ENCODE measurements around the gene ST3GAL4. TPM values are rescaled to one million over a fixed set of nuclear protein-coding genes. Genes with fewer than 3 reads are reported as not detected.

ST3GAL4 gene
- total and polyA plus RNA-seq, 2 of the 8 experiments (the other 6 are each of a cell fraction or from before 2014, with no cell fraction given) = 15.6 to 20.0 TPM

GRCh38 chr11:126328444-126328843 is 27.0 kb upstream of the ST3GAL4 start:
- Histone ChIP-seq H3K79me1 (ENCODE audit: low read depth, low read length) (peaks cover 2% of the 10 kb centered on the region; the same call in 1 of the 2 replicates), H3K4me3 (ENCODE audit: extremely low read depth in 1 of 4, insufficient read depth in 2 of 4, low read depth in 3 of 4, low read length in 4 of 4) (no peak overlapping the region), H3K18ac (ENCODE audit: extremely low read depth, low read length) (no peak overlapping the region), H4K20me1 (replicated peaks in 1 of 2; ENCODE audit: control insufficient read depth in 1 of 2, insufficient read depth in 2 of 2, low read length in 2 of 2) (peaks cover 0 to 6% of the 10 kb centered on the region in 2 experiments), H2AK5ac (ENCODE audit: low read depth, low read length) (no peak overlapping the region), H3K27me3 (replicated peaks in 1 of 4; ENCODE audit: control insufficient read depth in 3 of 4, extremely low read depth in 1 of 4, insufficient read depth in 3 of 4, low read length in 3 of 4) (no peaks in the 10 kb centered on the region), H3K56ac (replicated peaks; ENCODE audit: insufficient read length, low read depth, low read length) (no peak overlapping the region), H3K27ac (ENCODE audit: low read depth, low read length) (no peak overlapping the region), H3K4me1 (replicated peaks in 1 of 4; ENCODE audit: control insufficient read depth in 3 of 4, insufficient read depth in 4 of 4, low read length in 3 of 4) (peaks cover 0 to 2% (median 0%) of the 10 kb centered on the region in 4 experiments; a peak in 2 of 7 replicates), H4K91ac (replicated peaks; ENCODE audit: insufficient read length, low read length) (no peak overlapping the region), H3K4ac (replicated peaks; ENCODE audit: insufficient read length, low read depth, low read length) (no peak overlapping the region), H3K23me2 (ENCODE audit: low read depth, low read length) (no peaks in the 10 kb centered on the region), H3K79me2 (ENCODE audit: control insufficient read depth in 1 of 2, insufficient read depth in 2 of 2, low read length in 2 of 2) (no peaks in the 10 kb centered on the region), H3K4me2 (ENCODE audit: insufficient read depth in 1 of 2, low read depth in 2 of 2, low read length in 2 of 2) (no peak overlapping the region), H2AFZ (ENCODE audit: low read length) (no peak overlapping the region), H4K8ac (ENCODE audit: extremely low read depth, insufficient read depth, low read length) (no peak overlapping the region), H2BK12ac (ENCODE audit: low read depth, low read length) (no peak overlapping the region), H2BK15ac (ENCODE audit: low read length) (no peak overlapping the region), H3K9ac (replicated peaks in 1 of 4; ENCODE audit: extremely low read depth in 1 of 4, low read depth in 3 of 4, low read length in 3 of 4) (no peak overlapping the region), H4K5ac (ENCODE audit: insufficient read length, low read depth, low read length) (no peak overlapping the region), H3K23ac (ENCODE audit: insufficient read length) (no peak overlapping the region), H2BK20ac (ENCODE audit: low read length) (no peak overlapping the region), H2BK120ac (replicated peaks; ENCODE audit: low read depth, low read length) (no peak overlapping the region), H3K36me3 (ENCODE audit: control insufficient read depth in 2 of 4, insufficient read depth in 4 of 4, low read length in 3 of 4) (peaks cover 0 to 4% (median under 1%) of the 10 kb centered on the region in 4 experiments; a peak in 4 of 8 replicates), H3K14ac (ENCODE audit: insufficient read length) (no peak overlapping the region), H3K9me3 (ENCODE audit: insufficient read depth in 2 of 2, low read depth in 1 of 2, low read length in 1 of 2) (no peaks in the 10 kb centered on the region), H2BK5ac (ENCODE audit: low read depth, low read length) (no peak overlapping the region)
- 90% methylated on average over 12 of the region's 12 CpGs; no CpG with 5 or more reads in 1 of the 2 experiments for WGBS, 2 experiments (ENCODE audit: extremely low coverage in 1 of 2, insufficient coverage in 1 of 2, insufficient read length in 1 of 2, insufficient replicate concordance in 2 of 2, low coverage in 1 of 2, low lambda C conversion rate in 2 of 2, missing lambda C conversion rate in 1 of 2)
- FAIRE-seq = no peak
- TF ChIP-seq KDM4A (IDR thresholded peaks at IDR 0.05; ENCODE audit: low read depth, low read length, severe bottlenecking) (no peak), SAP30 (IDR thresholded peaks at IDR 0.05; ENCODE audit: insufficient read depth, insufficient replicate concordance, low read length) (no peak), SIX5 (IDR thresholded peaks at IDR 0.05; ENCODE audit: low read depth, low read length) (no peak), KDM1A (IDR thresholded peaks at IDR 0.05; ENCODE audit: borderline replicate concordance, low read length) (no peak), PHF8 (conservative IDR thresholded peaks at IDR 0.05; ENCODE audit: low read depth, low read length) (no peak), KDM5A (IDR thresholded peaks at IDR 0.05; ENCODE audit: low read length) (no peak), BACH1 (IDR thresholded peaks at IDR 0.05; ENCODE audit: low read length) (no peak), TCF12 (IDR thresholded peaks at IDR 0.05; ENCODE audit: low read depth, low read length) (no peak)
- CTCF ChIA-PET (ENCODE audit: partially characterized antibody) = interaction anchor here (1.0 to 2.0 kb wide), 7 partner anchors 16 to 93 kb away, joined by 3 to 9 read pairs (median 3); no protein-coding TSS in a partner anchor
- DNase-seq (ENCODE audit: low read depth in 1 of 2, low spot score in 2 of 2) = no peak
- POLR2A ChIA-PET (ENCODE audit: partially characterized antibody) = interaction anchor here (0.6 to 1.1 kb wide), 2 partner anchors 104 to 161 kb away, joined by 3 to 6 read pairs; no protein-coding TSS in a partner anchor
